DND-41 (cell line): ENCODE results near the gene POLR2F.

Experiments used
- ATAC-seq: fragments of 200-7000 bp; cut with Tn5 transposase; 3 replicates; pipeline ENCODE4 v1.9.1; 2021; ENCODE audit warnings: low read depth; ENCODE audit not compliant: insufficient read depth
- DNase-seq: peaks from one replicate; pipeline ENCODE4 v3.0.0-alpha.2; 2020
- H2AFZ ChIP-seq: 2 replicates; pipeline ENCODE4 v1.6.0; 2012; ENCODE audit warnings: low read depth, low read length
- H3K27ac ChIP-seq: 2 replicates; pipeline ENCODE4 v1.5.1; 2012; ENCODE audit warnings: low read length, inconsistent platforms
- H3K27me3 ChIP-seq: fragments of 200-600 bp; sonication (generic); 2 replicates; pipeline ENCODE4 v1.6.0; 2012; ENCODE audit warnings: low read length, mild to moderate bottlenecking, inconsistent platforms; ENCODE audit not compliant: insufficient read depth, poor library complexity
- H3K36me3 ChIP-seq: 2 replicates; pipeline ENCODE4 v1.5.1; 2012; ENCODE audit warnings: low read length, inconsistent platforms; ENCODE audit not compliant: insufficient read depth
- H3K4me1 ChIP-seq: 2 replicates; pipeline ENCODE4 v1.5.1; 2012; ENCODE audit warnings: mild to moderate bottlenecking, low read length; ENCODE audit not compliant: insufficient read depth
- H3K4me2 ChIP-seq: 2 replicates; pipeline ENCODE4 v1.6.0; 2012; ENCODE audit warnings: mild to moderate bottlenecking, moderate library complexity, low read length, inconsistent platforms; ENCODE audit not compliant: insufficient read depth
- H3K4me3 ChIP-seq, 2 experiments: fragments of 200-600 bp in 1 of 2; shearing (Covaris generic) in 1 of 2; 2 replicates each; pipeline ENCODE4 v1.5.1; 2012 to 2016; ENCODE audit warnings: inconsistent platforms in 2 of 2, low read length in 2 of 2, mild to moderate bottlenecking in 2 of 2, low read depth in 1 of 2, moderate library complexity in 1 of 2
- H3K79me2 ChIP-seq: 2 replicates; pipeline ENCODE4 v1.6.0; 2012; ENCODE audit warnings: low read length, inconsistent platforms; ENCODE audit not compliant: insufficient read depth
- H3K9ac ChIP-seq: 2 replicates; pipeline ENCODE4 v1.6.0; 2012; ENCODE audit warnings: low read depth, mild to moderate bottlenecking, inconsistent platforms, low read length, moderate library complexity
- H3K9me3 ChIP-seq: 2 replicates; pipeline ENCODE4 v1.5.1; 2012; ENCODE audit warnings: low read length, moderate library complexity, mild to moderate bottlenecking, inconsistent platforms; ENCODE audit not compliant: insufficient read depth, severe bottlenecking
- H4K20me1 ChIP-seq: 2 replicates; pipeline ENCODE4 v1.6.0; 2012; ENCODE audit warnings: low read length; ENCODE audit not compliant: insufficient read depth
- CTCF ChIP-seq: IDR thresholded peaks from 2 replicates; pipeline ENCODE4 v1.5.1; 2012; ENCODE audit warnings: borderline replicate concordance, low read length, moderate library complexity, mild to moderate bottlenecking; ENCODE audit not compliant: poor library complexity, severe bottlenecking; ENCODE audit errors: extremely low read depth
- EZH2 ChIP-seq: IDR thresholded peaks from 3 replicates; pipeline ENCODE4 v1.6.1; 2012; ENCODE audit warnings: borderline replicate concordance, low read depth, mild to moderate bottlenecking, moderate library complexity, low read length, inconsistent platforms; ENCODE audit not compliant: severe bottlenecking

POLR2F gene

GRCh38 chr22:37986371-37986770 is 32.9 kb downstream of the POLR2F start:
- DNase-seq = no peak
- H3K9ac ChIP-seq = no peak overlapping the region
- H3K27me3 ChIP-seq = no peaks in the 10 kb centered on the region
- H4K20me1 ChIP-seq = peaks cover 6% of the 10 kb centered on the region
- no peaks in the 10 kb centered on the region for H3K79me2 ChIP-seq
- no peak overlapping the region for H3K27ac ChIP-seq
- no peaks in the 10 kb centered on the region for H3K36me3 ChIP-seq
- TF ChIP-seq EZH2 (no peak), CTCF (no peak)
- H3K4me2 ChIP-seq = no peak overlapping the region
- no peaks in the 10 kb centered on the region for H3K4me1 ChIP-seq
- ATAC-seq = no peak; the same call in 2 of the 3 replicates
- H3K4me3 ChIP-seq = no peak overlapping the region
- no peaks in the 10 kb centered on the region for H3K9me3 ChIP-seq
- H2AFZ ChIP-seq = no peak overlapping the region

GRCh38 chr22:37989146-37990045 is 35.9 kb downstream of the POLR2F start:
- Histone ChIP-seq H3K36me3 (no peaks in the 10 kb centered on the region), H3K79me2 (no peaks in the 10 kb centered on the region), H3K4me1 (no peaks in the 10 kb centered on the region), H4K20me1 (peaks cover 6% of the 10 kb centered on the region), H3K9ac (no peak overlapping the region), H3K27ac (no peak overlapping the region), H3K4me3 (no peak overlapping the region), H3K27me3 (no peaks in the 10 kb centered on the region), H2AFZ (no peak overlapping the region), H3K4me2 (no peak overlapping the region), H3K9me3 (no peaks in the 10 kb centered on the region)
- ATAC-seq (no peak), DNase-seq (no peak)
- TF ChIP-seq CTCF = no peak
- no peak for TF ChIP-seq EZH2

- H3K4me2 ChIP-seq = no peak overlapping the region
- H3K9me3 ChIP-seq = no peaks in the 10 kb centered on the region
- no peaks in the 10 kb centered on the region for H3K27me3 ChIP-seq
- no peak for TF ChIP-seq EZH2
- TF ChIP-seq CTCF = no peak
- no peaks in the 10 kb centered on the region for H3K36me3 ChIP-seq
- no peak overlapping the region for H3K9ac ChIP-seq
- DNase-seq (no peak), ATAC-seq (no peak)
- H4K20me1 ChIP-seq = peaks cover 3% of the 10 kb centered on the region
- H3K79me2 ChIP-seq = no peaks in the 10 kb centered on the region
- no peak overlapping the region for H3K27ac ChIP-seq
- H2AFZ ChIP-seq = no peak overlapping the region
- H3K4me1 ChIP-seq = no peaks in the 10 kb centered on the region
- no peak overlapping the region for H3K4me3 ChIP-seq
Observed at GRCh38 chr22:37990301-37990700, 36.8 kb downstream of the POLR2F start.
